ENCODE data around the gene NCOR2. TPM values are rescaled to one million over a fixed set of nuclear protein-coding genes. Genes with fewer than 3 reads are reported as not detected.

Gene NCOR2
- 146 TPM for polyA plus RNA-seq (ENCODE audit: insufficient read length)

DNA sequence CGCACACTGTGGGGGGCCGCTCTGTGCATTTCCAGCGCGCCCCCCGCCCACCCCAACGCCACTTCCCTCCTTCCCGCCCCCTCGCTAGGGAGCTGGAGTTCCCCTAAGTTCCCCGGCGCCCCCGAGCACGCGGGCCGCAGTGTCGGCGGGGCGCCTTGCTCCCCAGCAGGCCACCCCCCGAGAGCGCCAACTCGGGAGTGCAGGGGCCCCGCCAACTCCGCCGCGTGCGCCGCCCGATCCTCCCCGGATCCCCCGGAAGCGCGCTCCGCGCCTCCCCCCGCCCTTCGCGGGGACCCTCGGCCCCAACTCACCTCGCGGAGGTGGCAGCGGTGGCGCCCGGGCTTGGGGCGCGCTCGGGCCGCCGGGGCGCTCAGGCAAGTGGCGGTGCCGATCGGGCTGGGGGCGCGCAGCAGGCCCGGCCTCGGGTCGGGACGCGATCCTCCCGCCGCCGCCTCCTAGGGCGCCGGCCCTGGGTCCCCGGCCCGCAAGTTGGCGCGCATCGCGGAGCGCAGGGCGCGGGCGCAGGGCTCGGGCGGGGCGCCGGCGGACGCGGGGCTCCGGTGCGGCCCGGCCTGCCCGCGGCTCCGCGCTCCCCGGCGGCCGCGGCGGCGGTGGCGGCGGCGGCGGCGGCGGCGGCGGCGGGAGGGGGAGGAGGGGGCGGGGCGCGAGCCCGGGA lies at the start of gene NCOR2:
Gene NCOR2, minus strand, starts transcription at position 616 of the 676 bp plus-strand sequence. CDS start 72,361 bp downstream, outside the sequence.
- DNase-seq: peak; percentile 60

DNA sequence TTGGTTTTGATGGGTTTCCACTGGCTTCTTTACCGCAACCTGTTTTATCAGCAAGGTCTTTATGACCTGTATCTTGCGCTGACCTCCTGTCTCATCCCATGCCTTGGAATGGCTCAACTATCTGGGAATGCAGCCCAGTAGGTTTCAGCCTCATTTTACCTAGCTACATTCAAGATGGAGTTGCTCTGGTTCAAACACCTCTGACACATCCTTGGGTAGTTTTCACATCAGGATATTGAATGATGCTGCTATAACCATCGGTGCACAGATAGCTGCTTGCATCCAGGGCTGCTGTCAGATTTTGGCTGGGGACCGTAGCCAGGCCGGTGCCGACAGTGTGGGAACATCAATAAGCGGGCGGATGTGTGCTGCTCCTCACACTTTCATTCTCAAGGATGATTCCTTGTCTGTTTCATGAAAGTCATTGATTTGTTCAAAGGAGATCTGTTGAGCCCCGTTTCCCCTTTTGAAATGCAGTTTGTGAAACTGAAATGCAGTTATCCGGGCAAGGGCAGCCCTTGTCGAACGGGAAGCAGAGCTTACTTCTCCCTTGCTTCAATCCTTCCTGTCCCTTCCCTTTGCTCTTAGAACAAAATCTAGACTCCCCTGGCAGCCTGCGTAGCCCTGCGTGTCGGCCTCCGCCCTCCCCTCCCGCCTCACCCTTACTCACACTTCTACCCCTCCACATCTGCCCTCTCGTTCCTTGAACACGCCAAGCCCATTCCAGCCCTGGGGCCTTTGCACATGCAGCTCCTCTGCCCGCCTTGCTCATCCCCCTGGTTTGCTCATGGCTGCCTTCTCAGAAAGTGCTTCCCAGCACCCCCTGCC lies 49.2 kb upstream of the NCOR2 start:
- DNase-seq: no peak

DNA sequence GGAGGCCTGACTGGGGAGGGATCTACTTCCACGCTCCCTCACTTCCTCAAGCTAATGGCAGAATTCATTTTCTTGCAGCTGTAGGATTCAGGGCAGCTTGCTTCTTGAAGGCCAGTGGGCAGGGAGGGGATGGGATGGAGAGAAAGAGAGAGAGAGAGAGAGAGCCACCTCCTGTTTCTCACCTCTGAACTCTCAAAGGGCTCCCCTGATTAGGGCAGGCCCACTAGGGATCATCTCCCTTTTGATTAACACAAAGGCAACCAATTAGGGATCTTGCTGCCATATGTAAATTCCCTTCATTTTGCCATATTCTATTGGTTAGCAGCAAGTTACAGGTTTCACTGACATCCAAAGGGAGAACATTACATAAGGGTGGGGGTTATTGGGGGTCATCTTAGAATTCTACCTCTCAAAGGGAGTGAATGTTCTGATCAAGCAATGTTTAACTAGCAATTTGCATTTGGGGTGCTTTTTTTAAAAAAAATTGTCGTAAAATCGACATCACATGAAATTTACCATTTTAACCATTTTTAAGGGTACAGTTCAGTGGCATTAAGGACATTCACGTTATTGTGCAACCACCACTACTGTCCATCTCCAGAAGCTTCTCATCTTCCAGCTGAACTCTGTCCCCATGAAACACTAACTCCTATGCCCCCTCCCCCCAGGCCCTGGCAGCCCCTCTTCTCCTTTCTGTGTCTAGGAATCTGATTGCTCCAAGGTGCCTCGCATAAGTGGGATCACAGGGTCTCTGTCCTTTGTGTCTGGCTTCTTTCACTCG lies 47.3 kb upstream of the NCOR2 start:
- no peak for DNase-seq

DNA sequence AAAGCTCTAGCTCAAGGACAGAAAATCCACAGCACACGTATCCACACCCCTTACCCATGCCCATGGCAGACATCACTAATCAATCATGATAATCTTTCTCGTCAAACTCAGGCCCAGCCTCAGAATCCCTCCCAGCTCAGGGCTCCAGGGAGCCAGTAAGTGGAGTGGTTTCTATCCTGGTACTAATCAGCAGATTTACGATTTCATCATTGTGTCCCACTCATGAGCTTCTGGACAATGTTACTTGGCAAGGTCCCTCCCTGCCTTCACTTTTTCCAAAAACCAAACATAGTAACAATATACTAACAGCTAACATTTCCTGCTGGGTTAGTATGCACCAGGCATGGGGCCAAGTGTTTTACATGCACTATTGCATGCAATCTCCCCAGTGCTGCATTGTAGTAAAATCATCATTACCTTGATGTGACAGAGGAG lies 45.8 kb upstream of the NCOR2 start:
- peak; percentile 50 for DNase-seq

DNA sequence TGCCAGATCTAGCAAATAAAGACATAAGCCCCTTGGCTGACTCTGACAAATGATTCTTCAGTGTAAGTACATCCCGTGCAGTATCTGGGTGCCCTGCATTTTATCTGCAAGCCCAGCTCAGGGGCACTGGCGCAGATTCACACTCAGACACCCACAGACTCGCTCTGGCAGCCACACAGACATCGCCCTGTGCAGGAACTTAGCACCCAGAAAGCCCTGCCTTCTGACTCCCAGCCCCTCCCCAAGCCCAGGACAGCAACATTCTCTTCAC lies 44.9 kb upstream of the NCOR2 start:
- DNase-seq: no peak

DNA sequence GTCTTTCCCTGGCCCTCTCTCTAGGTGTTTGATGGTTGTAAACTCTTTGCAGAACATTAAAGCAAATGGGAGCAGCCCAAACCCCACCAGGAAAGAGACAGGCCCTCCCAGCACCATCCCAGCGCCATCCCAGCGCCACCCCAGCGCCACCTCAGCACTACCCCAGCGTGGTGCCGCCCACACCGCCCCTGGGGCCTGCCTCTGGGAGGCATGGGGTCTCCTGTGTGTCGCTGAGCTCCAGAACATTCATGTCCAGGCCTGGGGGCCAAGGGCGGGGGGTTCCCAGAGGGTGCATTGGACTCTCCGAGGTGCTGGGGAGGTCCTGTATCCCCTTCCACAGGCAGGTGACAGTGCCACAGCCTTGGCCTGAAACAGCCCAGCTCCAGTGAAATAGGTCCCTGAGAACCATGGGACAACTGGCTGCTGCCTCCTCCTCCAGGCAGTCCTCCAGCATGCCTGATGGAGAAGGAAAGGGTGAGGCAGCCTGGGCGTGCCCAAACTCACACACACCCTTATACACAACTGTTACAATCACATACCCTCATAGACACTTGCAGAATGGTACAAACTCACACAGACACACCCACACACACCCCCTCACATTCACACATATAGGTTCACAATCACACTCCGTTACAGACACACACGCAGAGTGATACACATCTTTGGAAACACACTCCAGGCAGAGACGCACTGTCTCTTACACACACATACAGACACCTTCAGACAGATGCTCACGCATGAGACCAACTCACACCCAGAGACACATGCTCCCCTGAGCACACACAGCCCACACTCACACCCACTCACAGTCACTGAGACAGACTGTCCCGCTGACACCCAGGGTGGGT lies 44.4 kb upstream of the NCOR2 start:
- no peak for DNase-seq

DNA sequence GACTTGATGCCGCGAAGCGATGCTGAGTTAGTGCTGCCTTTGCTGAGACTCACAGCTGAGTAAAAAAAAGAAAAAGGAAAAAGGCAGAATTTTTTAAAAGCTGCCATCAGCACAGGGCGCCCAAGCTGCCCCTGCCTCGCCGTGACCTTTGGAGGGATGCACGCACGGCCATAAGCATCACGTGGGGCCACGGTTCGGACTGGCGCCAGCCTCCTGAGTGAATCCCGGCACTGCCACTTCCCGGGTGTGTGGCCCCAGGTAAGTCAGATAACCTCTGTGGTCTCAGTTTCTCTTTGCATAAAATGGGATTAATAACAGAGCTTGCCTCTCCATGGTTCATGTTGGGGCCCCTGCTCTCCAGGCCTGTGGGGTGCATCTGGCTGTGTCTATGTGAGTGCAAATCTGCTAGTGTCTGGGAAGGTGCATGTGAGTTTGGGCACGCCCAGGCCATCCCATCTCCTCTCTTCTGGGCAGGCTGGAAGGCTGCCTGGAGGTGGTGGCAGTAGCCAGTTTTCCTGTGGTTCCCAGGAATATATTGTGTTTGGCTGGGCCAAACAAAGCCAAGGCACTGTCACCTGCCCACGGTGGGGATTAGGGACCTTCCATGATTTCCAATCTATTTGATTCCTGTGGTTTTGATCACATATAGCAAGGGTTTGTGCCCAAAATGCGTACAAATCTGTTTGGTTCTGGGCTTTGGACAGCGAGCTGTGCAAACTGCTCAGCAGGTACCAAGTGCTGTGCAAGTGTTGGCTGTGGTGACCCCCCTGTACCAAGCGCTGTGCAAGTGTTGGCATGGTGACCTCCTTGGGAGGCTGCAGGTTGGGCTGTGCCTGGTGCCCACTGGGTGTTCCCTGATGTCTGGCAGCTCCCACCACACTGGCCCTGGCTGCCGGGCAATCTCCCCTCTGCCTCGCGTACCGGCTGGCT lies 43.5 kb upstream of the NCOR2 start:
- DNase-seq: no peak

DNA sequence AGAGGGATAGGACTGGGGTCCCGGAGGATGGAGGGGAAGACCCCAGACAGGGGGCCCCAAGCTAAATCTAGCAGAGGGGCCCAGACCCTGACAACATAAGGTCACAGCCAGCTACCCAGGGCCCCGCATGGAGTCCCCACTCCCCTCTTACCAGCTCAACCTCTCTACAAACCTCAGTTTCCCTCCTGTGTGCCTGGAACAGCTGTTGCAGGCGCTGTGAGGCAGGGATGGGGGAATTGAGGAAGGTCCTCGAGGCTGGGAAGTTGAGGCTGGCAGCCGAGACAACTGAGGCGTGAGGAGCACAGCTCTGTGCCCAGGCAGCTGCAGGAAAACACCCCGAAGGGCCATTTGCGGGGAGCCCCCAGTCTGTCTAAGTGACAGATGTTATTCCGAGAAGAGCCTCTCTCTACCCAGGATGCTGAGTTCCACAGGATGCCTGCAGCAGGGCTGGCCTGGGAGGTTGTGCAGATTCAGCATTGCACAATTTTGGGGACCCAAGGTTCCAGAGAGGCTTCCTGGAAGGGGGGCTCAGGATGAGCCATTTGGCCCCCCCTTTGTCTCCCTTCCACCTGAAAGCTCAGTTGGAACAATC lies 42.7 kb upstream of the NCOR2 start:
- DNase-seq: no peak

DNA sequence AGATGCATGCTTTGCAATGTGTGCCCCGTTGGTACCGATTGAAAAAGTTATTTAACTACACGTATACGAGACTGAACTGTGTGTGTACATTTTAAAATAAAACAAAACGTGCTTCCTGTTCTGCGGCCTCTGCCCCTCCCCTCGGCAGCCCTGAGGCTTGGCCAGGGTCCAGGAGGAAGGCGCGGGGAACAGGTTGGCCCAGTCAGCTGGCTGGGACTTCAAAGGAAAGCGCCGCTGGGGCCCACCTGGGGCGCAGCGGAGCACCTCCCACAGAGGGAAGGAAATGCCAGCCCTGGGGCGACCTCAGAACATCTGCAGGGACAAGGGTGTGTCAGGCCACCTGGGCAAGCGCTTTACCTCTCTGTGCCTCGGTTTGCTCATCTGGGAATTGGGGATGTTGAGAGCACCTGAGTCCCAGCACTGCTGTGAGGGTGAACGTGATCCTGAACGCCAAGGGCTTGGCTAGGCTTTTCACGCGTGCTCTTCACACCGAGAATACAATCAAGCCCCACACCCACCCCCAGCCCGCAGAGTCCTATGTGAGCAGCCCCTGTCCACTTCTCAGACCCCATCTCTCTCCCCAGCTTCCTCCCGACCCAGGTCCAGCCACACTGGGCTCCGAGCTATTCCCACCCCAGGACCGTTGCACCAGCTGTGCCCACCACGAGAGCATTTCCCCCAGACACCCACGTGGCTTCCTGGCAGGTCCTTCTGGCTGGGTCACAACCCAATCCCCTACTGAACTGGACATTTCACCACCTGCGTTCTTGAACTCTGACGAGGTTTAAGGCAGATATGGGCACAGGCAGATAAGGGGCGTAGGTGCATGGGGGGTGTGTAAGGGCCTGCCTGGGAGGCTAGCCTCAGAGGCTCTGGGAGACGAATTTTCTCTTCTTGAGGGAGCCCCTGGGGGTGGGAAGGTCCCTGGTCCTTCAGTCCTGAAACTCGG lies 41.9 kb upstream of the NCOR2 start:
- DNase-seq: peak; percentile 63

DNA sequence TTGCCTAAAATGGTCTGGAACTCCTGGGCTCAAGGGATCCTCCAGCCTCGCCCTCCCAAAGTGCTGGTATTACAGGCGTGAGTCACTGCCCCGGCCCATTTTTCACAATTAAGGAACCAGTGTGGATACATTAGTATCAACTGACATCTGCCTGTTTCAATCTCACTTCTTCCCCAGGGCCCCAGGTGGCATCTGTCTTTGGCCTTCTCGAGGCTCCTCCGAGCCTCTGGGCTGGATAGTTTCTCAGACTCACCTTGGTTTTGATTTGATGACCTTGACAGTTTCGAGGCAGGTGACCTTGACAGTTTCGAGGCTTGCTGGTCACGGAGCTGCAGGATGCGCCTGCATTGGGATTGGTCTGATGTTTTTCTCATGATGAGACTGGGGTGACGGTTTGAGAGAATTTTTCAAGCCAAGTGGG lies 41.0 kb upstream of the NCOR2 start:
- DNase-seq: no peak

DNA sequence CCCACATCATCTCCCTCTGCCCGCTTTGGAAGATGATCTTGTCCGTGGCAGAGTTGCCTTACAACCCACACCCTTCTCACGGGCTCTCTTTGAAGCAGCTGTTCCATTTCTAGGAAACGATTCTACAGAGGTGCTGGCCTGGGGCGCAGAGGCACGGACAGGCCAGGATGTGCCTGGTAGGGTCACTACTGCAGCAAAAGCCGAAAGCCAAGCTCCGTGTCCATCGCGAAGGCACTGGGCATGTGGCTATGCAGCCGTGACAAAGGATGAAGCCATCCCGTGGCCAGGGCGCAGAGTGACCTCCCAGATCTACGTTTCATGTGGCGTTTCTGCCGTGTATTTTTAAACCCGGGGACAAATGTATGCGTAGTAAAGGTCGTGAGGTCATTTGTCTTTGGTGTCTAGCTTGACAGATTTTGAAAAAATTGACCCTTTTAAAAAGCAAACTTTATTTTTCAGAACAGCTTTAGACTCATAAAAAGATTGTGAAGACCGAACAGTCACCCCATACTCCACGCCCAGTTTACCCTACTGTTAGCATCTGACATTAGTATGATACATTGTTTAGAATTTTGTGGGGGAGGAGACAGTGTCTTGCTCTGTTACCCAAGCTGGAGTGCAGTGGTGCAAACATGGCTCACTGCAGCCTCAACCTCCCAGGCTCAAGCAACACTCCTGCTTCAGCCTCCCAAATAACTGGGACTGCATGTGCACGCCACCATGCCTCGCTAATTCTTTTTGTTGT lies 40.4 kb upstream of the NCOR2 start:
- DNase-seq: no peak

DNA sequence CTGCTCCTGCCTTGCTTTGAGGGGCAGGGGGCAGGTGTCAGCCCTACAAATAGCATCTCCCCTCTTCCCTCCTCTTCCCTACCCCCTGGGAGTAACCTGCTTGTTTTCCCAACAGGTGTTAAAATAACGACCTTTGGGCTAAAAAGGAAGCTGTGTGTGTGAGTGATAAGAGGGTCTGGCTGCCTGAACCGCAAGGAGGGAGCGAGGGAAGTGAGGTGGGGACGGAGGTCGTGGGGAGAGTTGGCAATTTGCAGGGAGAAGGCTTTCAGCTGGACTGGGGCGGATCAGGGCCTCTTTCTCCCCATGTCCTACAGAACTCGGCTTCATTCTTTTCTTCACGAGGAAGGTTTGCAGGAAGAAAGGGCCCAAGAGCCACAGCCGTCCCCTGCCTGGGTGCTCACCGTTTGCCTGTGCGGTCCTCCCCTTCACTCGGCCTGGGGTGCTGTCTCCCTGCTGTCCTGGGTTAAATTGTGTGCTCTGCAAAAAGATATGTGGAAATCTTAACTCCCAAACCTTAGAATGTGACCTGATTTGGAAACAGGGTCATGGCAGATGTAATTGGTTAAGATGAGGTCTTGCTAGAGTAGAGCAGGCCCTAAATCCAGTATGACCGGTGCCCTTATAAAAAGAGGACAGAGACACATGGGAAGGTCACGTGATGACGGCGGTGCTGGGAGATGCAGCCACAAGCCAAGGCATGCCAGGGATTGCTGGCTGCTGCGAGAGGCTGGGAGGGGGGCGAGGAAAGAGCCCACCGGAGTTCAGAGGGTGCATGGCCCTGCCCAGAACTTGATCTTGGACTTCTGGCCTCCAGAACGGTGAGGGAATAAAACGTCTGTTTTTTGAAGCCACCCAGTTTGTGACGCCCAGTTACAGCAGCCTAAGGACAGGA lies 38.7 kb upstream of the NCOR2 start:
- DNase-seq: no peak

DNA sequence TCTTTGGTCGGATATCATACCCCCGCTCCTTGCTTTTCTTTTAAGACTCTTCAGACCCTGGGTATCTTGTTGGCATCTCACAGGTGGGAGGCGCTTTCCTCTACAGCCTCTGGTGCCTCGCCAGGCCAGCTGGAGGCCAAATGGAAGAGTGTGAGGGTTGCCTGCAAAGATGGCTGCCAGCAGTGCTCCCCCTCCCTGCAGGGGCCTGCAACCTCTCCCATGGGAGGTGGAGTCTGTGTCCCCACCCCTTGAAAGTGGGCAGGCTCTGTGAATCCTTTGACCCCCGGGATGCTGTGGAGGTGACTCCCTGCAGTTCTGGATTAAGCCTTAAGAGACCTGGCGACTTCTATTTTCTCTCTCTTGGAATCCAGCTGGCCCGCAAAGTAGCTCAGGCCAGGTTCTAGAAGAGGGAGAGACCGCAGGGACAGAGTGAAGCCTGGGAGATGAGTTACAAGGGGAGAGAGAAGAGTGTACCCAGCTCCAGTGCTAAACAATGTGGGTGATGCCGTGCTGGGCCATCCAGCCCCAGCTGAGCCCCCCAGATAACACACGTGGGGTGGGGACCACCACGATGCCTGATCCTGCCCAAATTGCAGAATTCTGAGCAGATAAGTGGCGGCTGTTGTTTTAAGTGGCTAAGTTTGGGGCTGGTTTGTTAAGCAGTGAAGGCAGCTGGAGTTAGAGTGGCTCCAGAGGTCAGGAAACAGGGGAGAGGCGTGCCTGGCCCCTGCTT lies 37.9 kb upstream of the NCOR2 start:
- DNase-seq: no peak

DNA sequence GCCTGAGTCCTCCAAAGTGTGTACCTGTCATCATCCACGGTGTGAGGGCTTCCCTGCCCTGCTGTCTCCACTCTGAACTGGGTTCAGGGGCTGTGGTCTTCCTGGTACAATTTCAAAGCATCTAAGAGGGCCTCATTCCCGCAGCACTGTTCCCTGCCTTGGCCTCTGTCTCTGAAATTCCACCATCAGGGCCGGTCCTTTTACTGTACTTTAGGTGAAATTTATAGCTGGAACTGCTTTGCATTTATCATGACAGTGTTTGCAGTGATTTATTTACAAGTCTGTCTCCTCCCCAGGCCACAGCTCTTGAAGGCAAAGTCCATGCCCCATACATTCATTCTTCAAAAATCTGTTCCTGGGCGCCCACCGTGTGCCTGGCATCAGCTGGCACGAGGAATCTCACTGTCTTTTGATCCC lies 36.9 kb upstream of the NCOR2 start:
- no peak for DNase-seq

DNA sequence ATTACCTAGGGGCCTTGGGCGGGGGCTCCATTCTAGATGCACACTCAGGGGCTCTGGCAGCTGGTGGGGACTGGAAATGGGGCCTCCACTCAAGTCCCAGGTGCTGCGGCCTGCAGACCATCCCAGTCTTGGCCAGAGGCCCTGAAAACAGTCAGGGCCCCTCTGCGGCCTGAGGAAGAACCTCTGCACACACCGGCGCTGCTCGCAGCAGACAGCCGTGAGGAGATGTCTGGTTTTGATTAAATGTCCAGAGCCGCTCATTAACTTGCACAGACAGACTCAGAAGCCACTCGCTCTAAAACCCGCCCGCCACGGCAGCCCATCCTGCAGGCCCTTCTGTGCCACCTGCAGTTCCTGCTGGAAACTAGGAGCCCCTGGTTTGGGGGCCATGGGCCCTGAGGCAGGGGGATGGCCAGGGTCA lies 36.4 kb upstream of the NCOR2 start:
- no peak for DNase-seq

DNA sequence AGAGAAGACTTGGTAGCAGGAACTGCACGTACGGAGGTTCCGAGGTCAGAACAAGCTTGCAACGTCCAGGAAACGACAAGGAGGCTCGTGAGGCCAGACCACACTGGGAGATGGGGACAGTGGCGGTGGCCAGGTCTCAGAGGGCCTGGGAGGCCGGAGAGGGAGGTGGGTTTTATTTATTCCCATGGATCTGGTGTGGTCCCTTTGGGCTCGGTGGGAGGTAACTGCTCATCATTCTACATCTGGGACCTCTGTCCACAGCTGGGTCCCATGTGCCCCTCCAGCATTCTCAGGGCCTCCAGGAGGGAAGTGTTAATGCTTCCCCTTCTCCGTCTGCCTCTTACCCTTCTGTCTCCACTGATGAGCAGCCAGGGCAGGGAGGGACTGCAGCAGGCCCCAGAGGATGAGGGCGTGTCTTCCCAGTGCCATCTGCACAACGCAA lies 35.7 kb upstream of the NCOR2 start:
- no peak for DNase-seq

DNA sequence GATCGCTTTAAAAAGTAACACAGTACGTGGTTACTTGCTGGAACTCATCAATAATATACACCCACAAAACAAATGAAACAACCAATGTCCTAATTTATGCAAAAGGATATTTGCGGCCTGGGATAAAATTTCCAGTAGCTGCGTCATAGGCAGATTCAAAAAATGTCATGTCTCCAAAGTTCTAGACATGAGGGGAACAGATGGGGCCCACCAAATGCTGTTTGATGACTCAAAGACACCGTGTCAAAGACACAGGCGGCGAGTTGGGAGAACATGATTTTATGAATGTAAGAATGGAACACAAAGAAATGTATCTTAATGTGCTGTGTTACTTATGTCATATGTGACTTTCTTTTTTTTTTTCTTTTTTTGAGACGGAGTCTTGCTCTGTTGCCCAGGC lies 34.3 kb upstream of the NCOR2 start:
- no peak for DNase-seq

Measured in hindlimb muscle (tissue), 1 donor.